Osteoblast (primary cell): ENCODE data around the gene KCNMB4. TPM values are rescaled to one million over a fixed set of nuclear protein-coding genes. Genes with fewer than 3 reads are reported as not detected.

Experiments
- DNase-seq: peaks from one replicate; pipeline ENCODE4 v3.0.0; 2011; ENCODE audit warnings: low spot score, mixed read lengths; ENCODE audit not compliant: insufficient read length; ENCODE audit errors: missing footprints
- H2AFZ ChIP-seq: 2 replicates; pipeline ENCODE4 v1.6.0; 2011; ENCODE audit warnings: mild to moderate bottlenecking, low read length
- H3K27ac ChIP-seq: 2 replicates; pipeline ENCODE4 v1.5.1; 2011; ENCODE audit warnings: mild to moderate bottlenecking, low read depth, low read length, moderate library complexity
- H3K27me3 ChIP-seq: 2 replicates; pipeline ENCODE4 v1.6.0; 2012; ENCODE audit warnings: mild to moderate bottlenecking, control low read depth, inconsistent platforms, low read length, moderate library complexity; ENCODE audit not compliant: insufficient read depth
- H3K36me3 ChIP-seq: 2 replicates; pipeline ENCODE4 v1.5.1; 2011; ENCODE audit warnings: mild to moderate bottlenecking, low read length, control low read depth, moderate library complexity; ENCODE audit not compliant: insufficient read depth
- H3K4me1 ChIP-seq: 2 replicates; pipeline ENCODE4 v1.5.1; 2011; ENCODE audit warnings: mild to moderate bottlenecking, low read length, control low read depth, moderate library complexity; ENCODE audit not compliant: insufficient read depth
- H3K4me2 ChIP-seq: 2 replicates; pipeline ENCODE4 v1.6.0; 2011; ENCODE audit warnings: mild to moderate bottlenecking, low read length; ENCODE audit not compliant: insufficient read depth
- H3K4me3 ChIP-seq: fragments of 200-600 bp; sonication (generic); 3 replicates; pipeline ENCODE4 v1.5.1; 2012; ENCODE audit warnings: mild to moderate bottlenecking, low read length, inconsistent platforms; ENCODE audit not compliant: insufficient read depth
- H3K79me2 ChIP-seq: 2 replicates; pipeline ENCODE4 v1.6.0; 2012; ENCODE audit warnings: mild to moderate bottlenecking, low read length, control low read depth, inconsistent platforms; ENCODE audit not compliant: insufficient read depth
- H3K9me3 ChIP-seq: 2 replicates; pipeline ENCODE4 v1.5.1; 2011; ENCODE audit warnings: low read depth, low read length, control low read depth
- H4K20me1 ChIP-seq: 2 replicates; pipeline ENCODE4 v1.6.0; 2012; ENCODE audit warnings: mild to moderate bottlenecking, low read length, control low read depth; ENCODE audit not compliant: insufficient read depth
- total RNA-seq: library from RNA; depleted of rRNA; stranded (reverse); fragments of >200 nt; gene quantifications from 2 replicates; pipeline ENCODE4 v1.2.3, GENCODE V29; 2012
- TF ChIP-seq, protein P1 (sequence below): IDR thresholded peaks from 2 replicates; pipeline ENCODE4 v1.5.1; 2011; ENCODE audit warnings: mild to moderate bottlenecking, low read depth, low read length, moderate library complexity; ENCODE audit errors: extremely low read depth

The KCNMB4 gene
- total RNA-seq, 1 donor: under 0.01 TPM

DNA sequence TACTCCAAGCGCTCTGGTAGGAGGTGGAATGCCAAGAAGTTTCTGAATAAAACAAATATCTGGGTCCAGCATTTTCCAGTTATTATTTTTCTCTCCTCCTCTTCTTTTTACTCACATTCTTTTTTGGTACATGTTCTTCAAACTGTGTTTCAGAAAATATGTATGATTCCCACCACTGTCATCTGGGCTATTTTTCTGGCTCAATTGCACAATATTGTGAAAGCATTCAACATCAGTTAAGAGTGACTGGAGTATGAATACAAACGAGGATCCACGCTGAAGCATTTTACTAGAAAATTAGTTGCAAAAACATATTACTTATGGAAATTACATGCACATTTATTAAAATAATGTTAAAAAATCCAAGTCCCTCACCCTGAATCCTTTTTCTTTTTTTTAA, 61.5 kb downstream of the KCNMB4 start:
- Histone ChIP-seq H3K9me3 (no peaks in the 10 kb centered on the region), H3K36me3 (no peaks in the 10 kb centered on the region), H3K79me2 (no peaks in the 10 kb centered on the region), H3K27me3 (no peaks in the 10 kb centered on the region), H4K20me1 (no peaks in the 10 kb centered on the region), H2AFZ (no peak overlapping the region), H3K4me3 (no peak overlapping the region), H3K4me2 (no peak overlapping the region), H3K4me1 (no peaks in the 10 kb centered on the region), H3K27ac (no peak overlapping the region)
- DNase-seq: no peak
- TF ChIP-seq, protein P1, sequence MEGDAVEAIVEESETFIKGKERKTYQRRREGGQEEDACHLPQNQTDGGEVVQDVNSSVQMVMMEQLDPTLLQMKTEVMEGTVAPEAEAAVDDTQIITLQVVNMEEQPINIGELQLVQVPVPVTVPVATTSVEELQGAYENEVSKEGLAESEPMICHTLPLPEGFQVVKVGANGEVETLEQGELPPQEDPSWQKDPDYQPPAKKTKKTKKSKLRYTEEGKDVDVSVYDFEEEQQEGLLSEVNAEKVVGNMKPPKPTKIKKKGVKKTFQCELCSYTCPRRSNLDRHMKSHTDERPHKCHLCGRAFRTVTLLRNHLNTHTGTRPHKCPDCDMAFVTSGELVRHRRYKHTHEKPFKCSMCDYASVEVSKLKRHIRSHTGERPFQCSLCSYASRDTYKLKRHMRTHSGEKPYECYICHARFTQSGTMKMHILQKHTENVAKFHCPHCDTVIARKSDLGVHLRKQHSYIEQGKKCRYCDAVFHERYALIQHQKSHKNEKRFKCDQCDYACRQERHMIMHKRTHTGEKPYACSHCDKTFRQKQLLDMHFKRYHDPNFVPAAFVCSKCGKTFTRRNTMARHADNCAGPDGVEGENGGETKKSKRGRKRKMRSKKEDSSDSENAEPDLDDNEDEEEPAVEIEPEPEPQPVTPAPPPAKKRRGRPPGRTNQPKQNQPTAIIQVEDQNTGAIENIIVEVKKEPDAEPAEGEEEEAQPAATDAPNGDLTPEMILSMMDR: no peak

- no peaks in the 10 kb centered on the region for H3K79me2 ChIP-seq
- H3K9me3 ChIP-seq: no peaks in the 10 kb centered on the region
- no peak overlapping the region for H3K4me3 ChIP-seq
- no peak overlapping the region for H3K27ac ChIP-seq
- H4K20me1 ChIP-seq: no peaks in the 10 kb centered on the region
- no peaks in the 10 kb centered on the region for H3K36me3 ChIP-seq
- H2AFZ ChIP-seq: no peak overlapping the region
- H3K4me2 ChIP-seq: no peak overlapping the region
- no peaks in the 10 kb centered on the region for H3K27me3 ChIP-seq
- no peaks in the 10 kb centered on the region for H3K4me1 ChIP-seq
- DNase-seq: no peak
- TF ChIP-seq, protein P1: no peak
These were observed 64.3 kb downstream of the KCNMB4 start for GRCh38 chr12:70430400-70430799.

GRCh38 chr12:70436836-70437235, 70.7 kb downstream of the KCNMB4 start:
- no peaks in the 10 kb centered on the region for H3K9me3 ChIP-seq
- H4K20me1 ChIP-seq: no peaks in the 10 kb centered on the region
- no peak overlapping the region for H3K4me2 ChIP-seq
- no peaks in the 10 kb centered on the region for H3K27me3 ChIP-seq
- H3K4me3 ChIP-seq: no peak overlapping the region
- H3K36me3 ChIP-seq: no peaks in the 10 kb centered on the region
- H3K4me1 ChIP-seq: no peaks in the 10 kb centered on the region
- H3K27ac ChIP-seq: no peak overlapping the region
- H3K79me2 ChIP-seq: no peaks in the 10 kb centered on the region
- no peak for DNase-seq
- H2AFZ ChIP-seq: no peak overlapping the region
- TF ChIP-seq, protein P1: no peak

GRCh38 chr12:70443062-70443673, 77.1 kb downstream of the KCNMB4 start:
- TF ChIP-seq, protein P1: no peak
- no peak overlapping the region for H3K27ac ChIP-seq
- no peak for DNase-seq
- no peaks in the 10 kb centered on the region for H3K36me3 ChIP-seq
- H3K9me3 ChIP-seq: no peaks in the 10 kb centered on the region
- H3K79me2 ChIP-seq: no peaks in the 10 kb centered on the region
- no peak overlapping the region for H2AFZ ChIP-seq
- H3K4me3 ChIP-seq: no peak overlapping the region
- H3K4me2 ChIP-seq: no peak overlapping the region
- no peaks in the 10 kb centered on the region for H3K4me1 ChIP-seq
- H3K27me3 ChIP-seq: no peaks in the 10 kb centered on the region
- H4K20me1 ChIP-seq: no peaks in the 10 kb centered on the region
